OCI-M2 (cell line): ENCODE data around the gene GRK1.
"Not testable (repeated sequence)": the region's sequence is repeated elsewhere in the genome, so short reads cannot be mapped to it uniquely, and the experiment has no call there.

Experiments
- DNase-seq: peaks from one replicate; lab custom pipeline; 2025; ENCODE audit not compliant: unreplicated experiment; lab: John Stamatoyannopoulos, UW

The GRK1 gene

GRCh38 chr13:113664751-113665596, 2.0 kb upstream of the GRK1 start:
- no peak for DNase-seq

- no peak for DNase-seq
Observed at GRCh38 chr13:113665597-113666328, 1.3 kb upstream of the GRK1 start.

- DNase-seq = no peak
Observed at GRCh38 chr13:113666329-113666670, 719 bp upstream of the GRK1 start.

GRCh38 chr13:113667771-113668490, 912 bp downstream of the GRK1 start:
- DNase-seq = no peak

DNA sequence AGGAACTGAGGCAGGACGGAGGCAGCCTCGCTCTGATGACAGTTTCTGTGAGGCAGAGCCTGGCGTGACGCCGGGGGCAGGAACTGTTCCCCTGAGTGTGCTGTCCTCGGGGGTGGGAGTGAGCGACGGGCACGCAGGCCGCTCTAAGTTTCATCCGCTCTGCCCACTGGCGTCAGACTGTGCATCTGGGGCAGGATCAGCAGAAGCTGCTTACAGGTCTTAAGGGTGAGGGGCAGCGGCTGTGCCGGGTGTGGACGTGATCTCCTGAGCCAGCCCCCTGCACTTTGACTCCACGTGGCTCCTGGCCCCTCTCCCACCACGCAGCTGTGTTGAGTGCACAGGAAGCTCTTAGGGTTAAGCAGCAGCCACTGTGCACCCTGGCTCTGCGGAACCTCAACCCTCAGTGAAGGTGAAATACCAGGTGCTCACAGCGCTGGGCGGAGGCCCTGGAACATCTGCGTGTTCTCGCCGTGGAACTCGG, 1.5 kb downstream of the GRK1 start:
- no peak for DNase-seq

DNA sequence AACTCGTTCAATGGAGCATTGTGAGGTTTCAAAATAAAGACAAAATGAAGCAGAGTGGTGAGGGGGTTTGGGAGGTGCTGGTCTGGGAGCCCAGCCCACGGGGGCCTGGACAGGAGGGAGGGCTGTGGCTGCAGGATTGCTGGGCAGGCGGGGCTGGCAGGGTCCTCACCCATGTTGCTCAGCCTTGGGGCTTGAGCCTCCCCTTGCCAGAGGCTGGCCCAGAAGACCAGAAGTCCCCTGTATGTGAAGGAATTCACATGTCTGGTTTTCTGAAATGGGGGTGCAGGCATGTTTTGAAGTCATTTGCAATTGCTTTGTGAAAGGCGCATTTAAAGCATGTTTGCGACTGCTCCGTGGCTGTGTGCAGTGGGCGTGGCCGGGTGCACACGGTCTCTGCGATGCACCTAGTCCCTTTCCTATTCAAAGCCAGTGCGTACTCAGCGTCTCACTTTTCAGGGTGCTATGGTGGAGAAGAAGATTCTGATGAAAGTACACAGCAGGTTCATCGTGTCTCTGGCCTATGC, 2.3 kb downstream of the GRK1 start:
- DNase-seq = no peak

DNA sequence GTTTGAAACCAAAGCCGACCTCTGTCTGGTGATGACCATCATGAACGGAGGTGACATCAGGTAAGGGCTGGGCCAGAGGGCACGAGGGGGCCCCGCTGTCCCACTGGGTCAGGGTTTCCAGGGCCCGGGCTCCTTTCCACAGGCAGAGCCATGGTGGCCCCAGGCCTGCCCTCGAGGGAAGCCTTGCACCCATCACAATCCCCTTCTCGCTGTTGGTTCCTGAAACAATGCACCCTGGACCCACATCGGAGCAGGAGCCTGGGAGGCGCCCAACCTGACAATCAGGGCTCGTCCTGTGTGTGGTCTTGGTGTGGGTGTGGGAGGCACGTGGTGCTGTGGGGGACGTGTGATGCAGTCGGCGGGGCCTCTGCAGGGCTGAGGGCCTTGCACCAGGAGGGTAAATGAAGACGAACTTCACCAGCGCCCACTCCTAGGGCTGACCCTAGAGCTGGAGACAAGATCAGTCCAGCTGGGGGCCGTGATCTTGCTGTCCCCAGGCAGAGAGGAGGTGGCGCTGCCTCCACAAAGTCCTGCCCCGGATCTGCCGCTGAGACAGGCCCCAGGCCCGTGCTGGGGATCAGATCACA, 2.8 kb downstream of the GRK1 start:
- no peak for DNase-seq

DNA sequence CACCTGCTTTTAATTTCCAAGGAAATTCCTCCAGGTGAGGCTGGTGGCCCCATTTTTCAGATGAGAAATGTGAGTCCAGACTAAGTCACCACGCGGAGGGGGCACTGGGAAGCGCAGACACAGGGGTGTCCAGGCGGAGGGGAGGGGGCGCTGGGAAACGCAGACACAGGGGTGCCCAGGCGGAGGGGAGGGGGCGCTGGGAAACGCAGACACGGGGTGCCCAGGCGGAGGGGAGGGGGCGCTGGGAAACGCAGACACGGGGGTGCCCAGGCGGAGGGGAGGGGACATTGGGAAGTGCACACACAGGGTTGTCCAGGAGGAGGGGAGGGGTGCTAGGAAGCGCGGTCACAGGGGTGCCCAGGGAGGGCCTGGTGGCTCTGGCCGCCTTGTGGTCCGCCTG, 3.5 kb downstream of the GRK1 start:
- no peak for DNase-seq

DNA sequence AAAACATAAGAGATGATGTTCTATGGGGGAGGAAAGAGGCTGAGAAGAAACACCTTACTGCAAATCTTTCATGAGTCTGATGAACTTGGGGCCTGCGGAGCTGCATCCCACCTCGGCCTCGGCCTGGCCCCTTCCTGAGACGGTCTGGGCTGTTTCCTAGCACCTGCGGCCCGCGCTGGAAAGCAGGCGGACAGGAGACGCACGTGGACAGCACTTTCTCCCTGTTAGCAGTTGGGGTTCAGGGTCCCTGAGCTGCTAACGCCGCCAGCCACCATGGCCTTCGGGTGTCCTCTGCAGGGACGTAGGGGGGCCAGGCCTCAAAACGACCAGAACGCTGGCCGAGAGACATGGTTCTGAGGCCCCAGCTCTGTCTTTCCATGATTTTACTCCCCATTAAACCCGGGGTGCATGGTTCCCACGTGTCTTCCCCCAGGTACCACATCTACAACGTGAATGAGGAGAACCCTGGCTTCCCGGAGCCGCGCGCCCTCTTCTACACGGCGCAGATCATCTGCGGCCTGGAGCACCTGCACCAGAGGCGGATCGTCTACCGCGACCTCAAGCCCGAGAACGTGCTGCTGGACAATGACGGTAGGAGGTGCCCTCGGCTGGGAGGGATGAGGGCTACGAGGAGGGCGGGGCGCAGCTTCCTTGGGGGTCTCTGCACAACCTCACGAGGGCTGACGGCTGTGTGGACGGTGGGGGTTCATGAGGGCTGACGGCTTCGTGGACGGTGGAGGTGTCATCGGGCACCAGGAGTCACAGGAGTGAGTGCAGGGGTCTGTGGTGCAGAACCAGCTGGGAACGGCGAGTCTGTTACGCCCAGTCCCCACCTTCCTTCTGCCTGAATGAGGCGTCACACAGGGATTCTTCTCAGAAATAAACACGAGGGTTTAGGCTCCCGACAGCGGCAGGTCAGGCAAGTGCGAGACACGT, 4.3 kb downstream of the GRK1 start:
- no peak for DNase-seq

DNA sequence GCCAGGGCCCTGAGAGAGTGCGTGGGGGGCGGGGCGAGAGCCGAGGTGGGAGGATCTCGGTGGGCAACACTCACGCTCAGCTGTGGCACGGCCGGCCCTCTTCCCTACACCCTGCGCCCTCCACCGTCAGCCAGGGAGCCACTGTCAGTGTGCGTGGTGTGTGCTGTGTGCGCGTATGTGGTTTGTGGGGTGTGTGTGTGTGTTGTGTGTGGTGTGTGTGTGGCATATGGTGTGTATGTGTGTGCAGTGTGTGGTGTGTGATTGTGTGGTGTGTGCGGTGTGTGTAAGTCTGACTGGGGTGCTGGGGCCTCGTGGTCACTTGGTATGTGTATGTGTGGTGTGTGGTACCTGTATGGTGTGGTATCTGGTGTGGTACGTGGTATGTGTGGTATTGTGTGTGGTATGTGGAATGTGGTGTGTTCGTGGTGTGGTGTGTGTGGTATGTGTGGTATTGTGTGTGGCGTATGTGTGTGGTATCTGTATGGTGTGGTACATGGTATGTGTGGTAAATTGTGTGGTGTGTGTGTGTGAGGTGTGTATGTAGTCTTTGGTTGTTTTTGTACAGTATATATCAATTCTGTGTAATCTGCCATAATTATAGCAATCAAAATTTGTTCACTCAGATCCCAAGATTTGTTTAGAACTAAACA, 5.1 kb downstream of the GRK1 start:
- DNase-seq = no peak

DNA sequence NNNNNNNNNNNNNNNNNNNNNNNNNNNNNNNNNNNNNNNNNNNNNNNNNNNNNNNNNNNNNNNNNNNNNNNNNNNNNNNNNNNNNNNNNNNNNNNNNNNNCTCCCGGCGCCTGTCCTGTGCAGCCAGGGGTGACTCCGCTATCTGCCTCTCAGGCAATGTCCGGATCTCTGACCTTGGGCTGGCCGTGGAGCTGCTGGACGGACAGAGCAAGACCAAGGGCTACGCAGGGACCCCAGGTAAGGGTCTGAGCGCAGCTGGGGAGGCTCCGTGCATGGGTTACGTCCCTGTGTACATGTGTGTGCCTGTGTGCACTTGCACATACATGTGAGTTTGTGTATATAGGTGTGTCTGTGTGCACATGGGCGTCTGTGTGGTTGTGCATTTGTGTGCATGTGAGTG, 55.9 kb downstream of the GRK1 start:
- DNase-seq = no peak

DNA sequence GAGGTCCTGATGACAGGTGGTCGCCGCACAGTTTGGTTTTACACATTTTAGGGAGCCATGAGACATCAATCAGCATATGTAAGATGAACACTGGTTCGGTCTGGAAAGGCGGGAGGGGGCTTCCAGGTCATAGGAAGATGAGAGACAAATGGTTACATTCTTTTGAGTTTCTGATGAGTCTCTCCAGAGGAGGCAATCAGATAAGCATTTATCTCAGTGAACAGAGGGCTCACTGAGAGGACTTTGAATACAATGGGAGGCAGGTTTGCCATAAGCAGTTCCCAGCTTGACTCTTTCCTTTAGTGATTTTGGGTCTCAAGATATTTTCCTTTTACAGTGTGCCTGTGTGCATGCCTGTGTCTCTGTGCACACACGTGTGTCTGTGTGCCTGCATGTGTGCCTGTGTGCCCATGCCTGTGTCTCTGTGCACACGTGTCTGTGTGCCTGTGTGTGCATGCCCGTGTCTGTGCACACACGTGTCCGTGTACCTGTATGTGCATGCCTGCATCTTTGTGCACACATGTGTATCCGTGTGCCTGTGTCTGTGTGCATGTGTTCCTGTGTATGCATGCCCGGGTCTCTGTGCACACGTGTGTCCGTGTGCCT, 56.5 kb downstream of the GRK1 start:
- DNase-seq = no peak

GRCh38 chr13:113724016-113724758, 57.2 kb downstream of the GRK1 start:
- no peak for DNase-seq

DNA sequence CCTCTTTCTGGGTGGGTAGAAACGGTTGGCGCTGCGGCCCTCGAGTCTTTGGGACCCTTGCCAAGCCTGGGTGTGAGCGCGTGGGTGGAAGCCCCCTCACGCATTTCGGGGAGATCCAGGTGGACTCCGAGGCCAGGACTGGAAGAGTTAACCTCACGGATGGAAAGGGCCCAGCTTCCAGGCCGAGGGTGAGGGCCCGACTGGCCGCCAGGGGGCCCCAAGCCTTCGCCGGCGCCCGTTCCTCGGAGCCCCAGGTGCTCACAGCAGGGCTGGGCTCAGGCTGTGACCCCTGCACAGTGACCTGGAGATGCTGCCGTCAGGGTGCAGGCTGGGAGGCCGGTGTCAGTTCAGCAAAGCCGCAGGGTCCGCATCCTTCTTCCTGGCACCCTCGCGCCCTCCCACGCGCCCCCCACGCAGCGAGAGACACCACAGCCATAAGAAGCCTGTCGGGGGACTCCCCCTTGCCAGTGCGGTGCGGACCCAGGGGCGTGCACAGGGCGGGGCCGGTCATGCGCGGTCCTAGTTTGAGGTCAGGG, 57.8 kb downstream of the GRK1 start:
- no peak for DNase-seq

GRCh38 chr13:113725329-113726105, 58.5 kb downstream of the GRK1 start:
- DNase-seq = not testable (repeated sequence)

GRCh38 chr13:113726106-113726821, 59.2 kb downstream of the GRK1 start:
- not testable (repeated sequence) for DNase-seq

DNA sequence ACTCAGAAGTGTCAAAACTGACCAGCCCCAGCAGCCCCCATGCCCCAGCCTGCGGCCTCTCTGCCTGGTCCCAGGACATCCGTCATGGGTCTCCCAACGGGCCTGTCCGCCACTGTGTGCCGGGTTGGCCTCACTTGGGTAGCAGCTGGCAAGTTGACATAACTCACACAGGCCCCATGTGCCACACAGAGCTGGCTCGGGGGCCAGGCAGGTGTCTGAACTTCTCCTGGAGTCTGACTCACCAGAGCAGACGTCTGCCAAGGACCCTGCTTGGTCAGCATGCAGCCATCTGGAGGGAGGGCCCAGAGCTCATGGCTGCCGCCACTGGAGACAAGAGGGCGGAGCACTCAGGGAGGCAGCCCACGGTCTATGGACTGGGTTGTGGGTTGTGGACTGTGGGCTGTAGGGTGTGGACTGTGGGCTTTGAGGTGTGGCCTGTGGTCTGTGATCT, 60.0 kb downstream of the GRK1 start:
- DNase-seq = no peak
